AG04450 (cell line): ENCODE results near the gene VDR. TPM values are rescaled to one million over a fixed set of nuclear protein-coding genes. Genes with fewer than 3 reads are reported as not detected.

Experiments used
- CTCF ChIA-PET: fragments of 300-600, 350-600 bp; formaldehyde crosslinking; extraction: SDS; loops from one replicate; lab custom pipeline; 2022; ENCODE audit warnings: antibody characterized with exemption, inconsistent platforms; lab: Charles Lee
- POLR2A ChIA-PET: fragments of 350-600 bp; formaldehyde crosslinking; extraction: SDS; loops from one replicate; lab custom pipeline; 2021; ENCODE audit warnings: antibody characterized with exemption, inconsistent platforms; lab: Yijun Ruan, JAX
- DNase-seq: peaks from one replicate; pipeline ENCODE4 v3.0.0-alpha.2; 2011; ENCODE audit warnings: low read depth, low spot score
- H3K27ac ChIP-seq: one replicate; pipeline ENCODE4 v1.5.1; 2012; ENCODE audit warnings: low read depth, low read length, control low read depth
- H3K27me3 ChIP-seq: one replicate; pipeline ENCODE4 v1.6.0; 2012; ENCODE audit warnings: low read length; ENCODE audit not compliant: control insufficient read depth, insufficient read depth
- H3K4me3 ChIP-seq: 2 replicates; pipeline ENCODE4 v1.5.1; 2011; ENCODE audit warnings: mild to moderate bottlenecking, low read depth, low read length, control low read depth
- H3K9me3 ChIP-seq: 2 replicates; pipeline ENCODE4 v1.5.1; 2012; ENCODE audit warnings: low read length; ENCODE audit not compliant: control insufficient read depth, insufficient read depth
- polyA plus RNA-seq: library from polyadenylated mRNA; depleted of rRNA; stranded (reverse); fragments of >200 nt; gene quantifications from 2 replicates; pipeline ENCODE4 v1.2.3, GENCODE V29; 2011
- TF ChIP-seq, protein P1 (sequence below): IDR thresholded peaks from 2 replicates; pipeline ENCODE4 v1.5.1; 2011; ENCODE audit warnings: low read depth, low read length, control low read depth, inconsistent platforms

VDR gene
- polyA plus RNA-seq, 1 experiment: 11.9 TPM

DNA sequence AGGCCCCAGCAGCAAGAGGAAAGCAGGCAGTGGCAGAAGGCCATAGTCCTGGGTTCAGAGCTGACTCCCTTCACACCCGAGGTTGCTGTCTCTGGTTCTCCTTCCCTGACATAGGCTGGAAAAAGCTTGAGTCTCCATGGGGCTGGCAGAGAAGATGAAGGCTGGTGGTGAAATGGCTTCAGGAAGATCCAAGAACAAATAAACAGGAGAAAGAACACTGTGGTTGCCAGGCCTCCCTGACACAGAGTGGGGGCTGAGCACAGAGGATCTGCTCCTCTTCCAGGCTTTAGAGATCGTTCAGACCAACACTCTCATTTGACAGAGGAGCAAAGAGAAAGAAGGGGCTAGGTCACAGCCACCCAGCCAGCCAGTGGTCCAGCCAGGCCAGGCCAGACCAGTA, 99.4 kb downstream of the VDR start:
- POLR2A ChIA-PET: no interaction called here
- CTCF ChIA-PET: interaction anchor here (0.9 to 2.5 kb wide), 3 partner anchors 12 to 141 kb away, joined by 3 to 9 read pairs (median 7); no protein-coding TSS in a partner anchor
- no peak for DNase-seq
- TF ChIP-seq, protein P1, sequence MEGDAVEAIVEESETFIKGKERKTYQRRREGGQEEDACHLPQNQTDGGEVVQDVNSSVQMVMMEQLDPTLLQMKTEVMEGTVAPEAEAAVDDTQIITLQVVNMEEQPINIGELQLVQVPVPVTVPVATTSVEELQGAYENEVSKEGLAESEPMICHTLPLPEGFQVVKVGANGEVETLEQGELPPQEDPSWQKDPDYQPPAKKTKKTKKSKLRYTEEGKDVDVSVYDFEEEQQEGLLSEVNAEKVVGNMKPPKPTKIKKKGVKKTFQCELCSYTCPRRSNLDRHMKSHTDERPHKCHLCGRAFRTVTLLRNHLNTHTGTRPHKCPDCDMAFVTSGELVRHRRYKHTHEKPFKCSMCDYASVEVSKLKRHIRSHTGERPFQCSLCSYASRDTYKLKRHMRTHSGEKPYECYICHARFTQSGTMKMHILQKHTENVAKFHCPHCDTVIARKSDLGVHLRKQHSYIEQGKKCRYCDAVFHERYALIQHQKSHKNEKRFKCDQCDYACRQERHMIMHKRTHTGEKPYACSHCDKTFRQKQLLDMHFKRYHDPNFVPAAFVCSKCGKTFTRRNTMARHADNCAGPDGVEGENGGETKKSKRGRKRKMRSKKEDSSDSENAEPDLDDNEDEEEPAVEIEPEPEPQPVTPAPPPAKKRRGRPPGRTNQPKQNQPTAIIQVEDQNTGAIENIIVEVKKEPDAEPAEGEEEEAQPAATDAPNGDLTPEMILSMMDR: no peak
- H3K27ac ChIP-seq: peak overlapping the region; percentile 47
- H3K27me3 ChIP-seq: no peaks in the 10 kb centered on the region
- H3K4me3 ChIP-seq: no peak overlapping the region
- H3K9me3 ChIP-seq: no peaks in the 10 kb centered on the region

DNA sequence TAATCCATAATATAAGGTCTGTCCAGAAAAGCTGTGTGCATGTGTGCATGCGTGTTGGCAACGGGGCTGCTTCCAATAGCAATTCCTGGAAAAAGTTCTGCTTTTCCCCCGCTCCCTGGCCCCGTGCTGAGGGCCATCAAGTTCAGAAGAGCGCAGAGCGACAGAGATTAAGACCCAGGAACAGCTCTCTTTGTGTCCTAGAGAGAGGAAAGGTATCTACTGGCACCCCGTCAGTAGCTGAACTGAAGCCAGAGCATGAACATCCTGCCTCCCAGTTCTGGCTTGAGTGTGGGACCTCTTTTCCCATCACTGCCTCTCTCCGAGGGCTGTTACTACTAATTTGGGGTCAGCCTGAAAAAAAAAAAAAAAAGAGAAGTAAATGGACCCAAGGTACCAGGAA, 100.6 kb downstream of the VDR start:
- H3K27me3 ChIP-seq: no peaks in the 10 kb centered on the region
- no peak overlapping the region for H3K27ac ChIP-seq
- no peak overlapping the region for H3K4me3 ChIP-seq
- no peaks in the 10 kb centered on the region for H3K9me3 ChIP-seq
- TF ChIP-seq, protein P1: no peak
- POLR2A ChIA-PET: no interaction called here
- no peak for DNase-seq
- CTCF ChIA-PET: interaction anchor here (0.7 to 2.5 kb wide), 7 partner anchors 14 to 159 kb away, joined by 3 to 9 read pairs (median 3); partner anchors contain the start of gene TMEM106C

- no peaks in the 10 kb centered on the region for H3K27me3 ChIP-seq
- TF ChIP-seq, protein P1: no peak
- ChIA-PET CTCF (interaction anchor here (1.0 to 7.3 kb wide), 4 partner anchors 32 to 160 kb away, joined by 3 to 69 read pairs (median 5); partner anchors contain the start of gene TMEM106C), POLR2A (no interaction called here)
- H3K9me3 ChIP-seq: no peaks in the 10 kb centered on the region
- H3K4me3 ChIP-seq: no peak overlapping the region
- no peak for DNase-seq
- H3K27ac ChIP-seq: no peak overlapping the region
Observed at GRCh38 chr12:47803191-47803875, 101.5 kb downstream of the VDR start.

DNA sequence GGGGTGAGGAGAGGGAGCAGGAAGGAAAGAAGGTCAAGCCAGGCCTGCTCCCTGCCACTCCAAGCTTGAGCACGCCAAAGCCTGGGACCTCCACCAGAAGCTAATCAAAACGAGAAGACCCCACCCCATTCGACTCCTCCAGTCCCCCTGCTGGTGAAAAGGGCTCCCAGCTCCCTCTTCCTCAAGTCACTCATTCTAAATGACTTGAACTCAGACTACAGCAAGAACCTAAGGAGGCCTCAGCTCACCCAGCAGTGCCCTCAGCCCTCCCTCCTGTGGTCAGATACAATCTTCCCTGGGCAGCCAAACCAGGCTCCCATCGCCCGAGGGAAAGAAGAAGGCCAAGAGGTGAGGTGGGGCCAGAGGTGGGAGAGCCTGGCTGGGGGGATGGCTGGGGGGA, 102.5 kb downstream of the VDR start:
- CTCF ChIA-PET: interaction anchor here (0.9 to 7.3 kb wide), 4 partner anchors 9 to 36 kb away, joined by 3 to 69 read pairs (median 4); no protein-coding TSS in a partner anchor
- Histone ChIP-seq H3K9me3 (no peaks in the 10 kb centered on the region), H3K27ac (no peak overlapping the region), H3K27me3 (no peaks in the 10 kb centered on the region), H3K4me3 (no peak overlapping the region)
- TF ChIP-seq, protein P1: peak; percentile 37
- no peak for DNase-seq
- POLR2A ChIA-PET: no interaction called here

DNA sequence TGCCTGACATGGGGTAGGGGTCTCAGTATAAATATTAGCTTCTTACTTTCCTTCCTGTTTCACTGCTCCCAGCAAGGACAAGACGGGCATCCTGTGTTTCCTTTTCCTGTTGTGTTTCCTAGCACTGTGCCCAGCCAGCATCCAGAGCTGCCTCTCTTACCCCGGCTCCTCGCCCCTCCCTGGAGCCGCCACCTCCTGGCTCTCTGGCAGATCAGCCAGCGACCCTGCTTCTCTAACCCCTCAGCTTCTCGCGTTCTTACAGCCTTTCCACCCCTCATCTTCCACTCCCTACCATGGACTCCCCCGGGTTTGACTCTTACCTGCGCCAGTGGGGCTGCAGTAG, 102.9 kb downstream of the VDR start:
- TF ChIP-seq, protein P1: no peak
- no peaks in the 10 kb centered on the region for H3K27me3 ChIP-seq
- ChIA-PET CTCF (interaction anchor here (0.9 to 7.3 kb wide), 5 partner anchors 9 to 161 kb away, joined by 3 to 69 read pairs (median 4); partner anchors contain the start of gene TMEM106C), POLR2A (interaction anchor here (0.6 kb wide), 1 partner anchor 173 kb away, joined by 3 read pairs; no protein-coding TSS in a partner anchor)
- no peaks in the 10 kb centered on the region for H3K9me3 ChIP-seq
- H3K4me3 ChIP-seq: no peak overlapping the region
- DNase-seq: no peak
- no peak overlapping the region for H3K27ac ChIP-seq
